ENCODE results near the gene LPA.
"Not testable (repeated sequence)": the region's sequence is repeated elsewhere in the genome, so short reads cannot be mapped to it uniquely, and the experiment has no call there.

Gene LPA

GRCh38 chr6:160573943-160574342 lies 90.1 kb downstream of the LPA start:
- no peak for DNase-seq (ENCODE audit: low read depth, low spot score)
- Histone ChIP-seq H3K27ac (ENCODE audit: low read length) (no peak overlapping the region), H3K4me1 (ENCODE audit: control insufficient read depth, insufficient read depth, low read length) (no peaks in the 10 kb centered on the region), H3K4me3 (ENCODE audit: low read length) (no peak overlapping the region), H3K27me3 (ENCODE audit: control insufficient read depth, insufficient read depth, low read length) (no peaks in the 10 kb centered on the region), H3K9me3 (ENCODE audit: control insufficient read depth, insufficient read depth, low read length) (no peaks in the 10 kb centered on the region), H3K36me3 (ENCODE audit: control insufficient read depth, insufficient read depth, low read length) (no peaks in the 10 kb centered on the region)
- WGBS (ENCODE audit: insufficient coverage, insufficient read length): no CpG with 5 or more reads among the region's 4 CpGs

GRCh38 chr6:160571201-160571600 lies 92.9 kb downstream of the LPA start:
- not testable (repeated sequence) for H3K36me3 ChIP-seq (ENCODE audit: control insufficient read depth, insufficient read depth, low read length); H3K4me1 ChIP-seq (ENCODE audit: control insufficient read depth, insufficient read depth, low read length); H3K9me3 ChIP-seq (ENCODE audit: control insufficient read depth, insufficient read depth, low read length); H3K27ac ChIP-seq (ENCODE audit: low read length); H3K27me3 ChIP-seq (ENCODE audit: control insufficient read depth, insufficient read depth, low read length); H3K4me3 ChIP-seq (ENCODE audit: low read length); DNase-seq (ENCODE audit: low read depth, low spot score)

GRCh38 chr6:160544802-160545201 lies 119.3 kb downstream of the LPA start:
- H3K36me3 ChIP-seq (ENCODE audit: control insufficient read depth, insufficient read depth, low read length): no peaks in the 10 kb centered on the region
- H3K4me3 ChIP-seq (ENCODE audit: low read length): no peak overlapping the region
- no peaks in the 10 kb centered on the region for H3K27me3 ChIP-seq (ENCODE audit: control insufficient read depth, insufficient read depth, low read length)
- H3K4me1 ChIP-seq (ENCODE audit: control insufficient read depth, insufficient read depth, low read length): no peaks in the 10 kb centered on the region
- DNase-seq (ENCODE audit: low read depth, low spot score): no peak
- WGBS (ENCODE audit: insufficient coverage, insufficient read length): no CpG with 5 or more reads among the region's 6 CpGs
- H3K27ac ChIP-seq (ENCODE audit: low read length): no peak overlapping the region
- no peaks in the 10 kb centered on the region for H3K9me3 ChIP-seq (ENCODE audit: control insufficient read depth, insufficient read depth, low read length)

GRCh38 chr6:160535270-160535669 lies 128.8 kb downstream of the LPA start:
- Histone ChIP-seq H3K36me3 (ENCODE audit: control insufficient read depth, insufficient read depth, low read length) (no peaks in the 10 kb centered on the region), H3K27me3 (ENCODE audit: control insufficient read depth, insufficient read depth, low read length) (no peaks in the 10 kb centered on the region), H3K4me1 (ENCODE audit: control insufficient read depth, insufficient read depth, low read length) (no peaks in the 10 kb centered on the region), H3K4me3 (ENCODE audit: low read length) (no peak overlapping the region), H3K9me3 (ENCODE audit: control insufficient read depth, insufficient read depth, low read length) (no peaks in the 10 kb centered on the region), H3K27ac (ENCODE audit: low read length) (no peak overlapping the region)
- DNase-seq (ENCODE audit: low read depth, low spot score): no peak
- WGBS (ENCODE audit: insufficient coverage, insufficient read length): no CpG with 5 or more reads among the region's 1 CpG

GRCh38 chr6:160534050-160534696 lies 129.9 kb downstream of the LPA start:
- no peak overlapping the region for H3K27ac ChIP-seq (ENCODE audit: low read length)
- no peaks in the 10 kb centered on the region for H3K27me3 ChIP-seq (ENCODE audit: control insufficient read depth, insufficient read depth, low read length)
- no peaks in the 10 kb centered on the region for H3K4me1 ChIP-seq (ENCODE audit: control insufficient read depth, insufficient read depth, low read length)
- no peaks in the 10 kb centered on the region for H3K36me3 ChIP-seq (ENCODE audit: control insufficient read depth, insufficient read depth, low read length)
- peak; percentile 74 for DNase-seq (ENCODE audit: low read depth, low spot score)
- H3K4me3 ChIP-seq (ENCODE audit: low read length): no peak overlapping the region
- no peaks in the 10 kb centered on the region for H3K9me3 ChIP-seq (ENCODE audit: control insufficient read depth, insufficient read depth, low read length)
- WGBS (ENCODE audit: insufficient coverage, insufficient read length): no CpG with 5 or more reads among the region's 9 CpGs

GRCh38 chr6:160532315-160532714 lies 131.8 kb downstream of the LPA start:
- no peak for DNase-seq (ENCODE audit: low read depth, low spot score)
- no peaks in the 10 kb centered on the region for H3K9me3 ChIP-seq (ENCODE audit: control insufficient read depth, insufficient read depth, low read length)
- H3K27ac ChIP-seq (ENCODE audit: low read length): no peak overlapping the region
- WGBS (ENCODE audit: insufficient coverage, insufficient read length): no CpG with 5 or more reads among the region's 4 CpGs
- no peaks in the 10 kb centered on the region for H3K4me1 ChIP-seq (ENCODE audit: control insufficient read depth, insufficient read depth, low read length)
- H3K27me3 ChIP-seq (ENCODE audit: control insufficient read depth, insufficient read depth, low read length): no peaks in the 10 kb centered on the region
- H3K36me3 ChIP-seq (ENCODE audit: control insufficient read depth, insufficient read depth, low read length): no peaks in the 10 kb centered on the region
- H3K4me3 ChIP-seq (ENCODE audit: low read length): no peak overlapping the region

- no peaks in the 10 kb centered on the region for H3K27me3 ChIP-seq (ENCODE audit: control insufficient read depth, insufficient read depth, low read length)
- H3K4me3 ChIP-seq (ENCODE audit: low read length): no peak overlapping the region
- H3K9me3 ChIP-seq (ENCODE audit: control insufficient read depth, insufficient read depth, low read length): no peaks in the 10 kb centered on the region
- no peaks in the 10 kb centered on the region for H3K36me3 ChIP-seq (ENCODE audit: control insufficient read depth, insufficient read depth, low read length)
- H3K27ac ChIP-seq (ENCODE audit: low read length): no peak overlapping the region
- no peaks in the 10 kb centered on the region for H3K4me1 ChIP-seq (ENCODE audit: control insufficient read depth, insufficient read depth, low read length)
- no peak for DNase-seq (ENCODE audit: low read depth, low spot score)
- WGBS (ENCODE audit: insufficient coverage, insufficient read length): no CpG with 5 or more reads among the region's 2 CpGs
Observed at GRCh38 chr6:160531826-160532225, 132.2 kb downstream of the LPA start.

- not testable (repeated sequence) for H3K27me3 ChIP-seq (ENCODE audit: control insufficient read depth, insufficient read depth, low read length); H3K36me3 ChIP-seq (ENCODE audit: control insufficient read depth, insufficient read depth, low read length); H3K4me3 ChIP-seq (ENCODE audit: low read length); H3K4me1 ChIP-seq (ENCODE audit: control insufficient read depth, insufficient read depth, low read length); DNase-seq (ENCODE audit: low read depth, low spot score); H3K9me3 ChIP-seq (ENCODE audit: control insufficient read depth, insufficient read depth, low read length); H3K27ac ChIP-seq (ENCODE audit: low read length)
- WGBS (ENCODE audit: insufficient coverage, insufficient read length): no CpG with 5 or more reads among the region's 5 CpGs
Observed at GRCh38 chr6:160529524-160529923, 134.6 kb downstream of the LPA start.

GRCh38 chr6:160523223-160523622 lies 140.9 kb downstream of the LPA start:
- no peak overlapping the region for H3K4me3 ChIP-seq (ENCODE audit: low read length)
- WGBS (ENCODE audit: insufficient coverage, insufficient read length): no CpG with 5 or more reads among the region's 5 CpGs
- DNase-seq (ENCODE audit: low read depth, low spot score): no peak

GRCh38 chr6:160520043-160520904 lies 143.8 kb downstream of the LPA start:
- peak; percentile 20 for DNase-seq (ENCODE audit: low read depth, low spot score)

More at GRCh38 chr6:160523223-160523622, 140.9 kb downstream of the LPA start:
- Histone ChIP-seq H3K36me3 (ENCODE audit: control insufficient read depth, insufficient read depth, low read length) (no peaks in the 10 kb centered on the region), H3K27me3 (ENCODE audit: control insufficient read depth, insufficient read depth, low read length) (no peaks in the 10 kb centered on the region), H3K27ac (ENCODE audit: low read length) (no peak overlapping the region), H3K9me3 (ENCODE audit: control insufficient read depth, insufficient read depth, low read length) (no peaks in the 10 kb centered on the region), H3K4me1 (ENCODE audit: control insufficient read depth, insufficient read depth, low read length) (no peaks in the 10 kb centered on the region)

More at GRCh38 chr6:160520043-160520904, 143.8 kb downstream of the LPA start:
- H3K27me3 ChIP-seq (ENCODE audit: control insufficient read depth, insufficient read depth, low read length): no peaks in the 10 kb centered on the region
- no peaks in the 10 kb centered on the region for H3K9me3 ChIP-seq (ENCODE audit: control insufficient read depth, insufficient read depth, low read length)
- WGBS (ENCODE audit: insufficient coverage, insufficient read length): no CpG with 5 or more reads among the region's 73 CpGs
- H3K4me3 ChIP-seq (ENCODE audit: low read length): peak overlapping the region; percentile 44; the same call in 1 of the 2 replicates
- H3K36me3 ChIP-seq (ENCODE audit: control insufficient read depth, insufficient read depth, low read length): no peaks in the 10 kb centered on the region
- H3K4me1 ChIP-seq (ENCODE audit: control insufficient read depth, insufficient read depth, low read length): no peaks in the 10 kb centered on the region
- H3K27ac ChIP-seq (ENCODE audit: low read length): no peak overlapping the region
